Neuronal stem cell (in vitro differentiated cells): ENCODE data around the gene TMEM107.

ENCODE experiments used
- DNase-seq: peaks from one replicate; pipeline ENCODE4 v3.0.0-alpha.2; 2013; ENCODE audit warnings: low spot score
- H2AFZ ChIP-seq: one replicate; pipeline ENCODE4 v1.6.1; 2013; ENCODE audit warnings: mild to moderate bottlenecking, low read length, inconsistent platforms
- H2AK5ac ChIP-seq: 2 replicates; pipeline ENCODE4 v1.6.1; 2013; ENCODE audit warnings: low read depth, mild to moderate bottlenecking, inconsistent platforms, low read length, moderate library complexity, mixed read lengths
- H2BK120ac ChIP-seq: 2 replicates; pipeline ENCODE4 v1.6.1; 2013; ENCODE audit warnings: low read depth, mild to moderate bottlenecking, inconsistent platforms, low read length, moderate library complexity, mixed read lengths
- H2BK12ac ChIP-seq: one replicate; pipeline ENCODE4 v1.6.1; 2013; ENCODE audit warnings: low read length, inconsistent platforms
- H2BK15ac ChIP-seq: 2 replicates; pipeline ENCODE4 v1.6.1; 2013; ENCODE audit warnings: mild to moderate bottlenecking, low read length, inconsistent platforms, mixed read lengths
- H2BK5ac ChIP-seq: one replicate; pipeline ENCODE4 v1.6.1; 2013; ENCODE audit warnings: inconsistent platforms, mild to moderate bottlenecking, low read length, moderate library complexity
- H3K14ac ChIP-seq: one replicate; pipeline ENCODE4 v1.6.1; 2013; ENCODE audit warnings: low read length, inconsistent platforms
- H3K18ac ChIP-seq: 2 replicates; pipeline ENCODE4 v1.6.1; 2013; ENCODE audit warnings: low read length, inconsistent platforms
- H3K23ac ChIP-seq: 2 replicates; pipeline ENCODE4 v1.6.1; 2013; ENCODE audit warnings: low read depth, mild to moderate bottlenecking, mixed read lengths, low read length, inconsistent platforms; ENCODE audit not compliant: poor library complexity
- H3K27ac ChIP-seq: replicated peaks from 3 replicates; pipeline ENCODE4 v1.5.1; 2013; ENCODE audit warnings: low read length, inconsistent platforms
- H3K27me3 ChIP-seq, 3 experiments: 2 replicates each; pipeline ENCODE4 v1.6.1; 2013; ENCODE audit warnings: low read length in 3 of 3, mild to moderate bottlenecking in 2 of 3, inconsistent platforms in 1 of 3, low read depth in 1 of 3, mixed read lengths in 1 of 3, moderate library complexity in 1 of 3; ENCODE audit not compliant: control insufficient read depth in 3 of 3, insufficient read depth in 3 of 3
- H3K36me3 ChIP-seq, 2 donors: replicated peaks in 1 of 2; 2 replicates each; pipeline ENCODE4 v1.6.1; 2013; ENCODE audit warnings: low read length in 2 of 2; ENCODE audit not compliant: control insufficient read depth in 2 of 2, insufficient read depth in 2 of 2
- H3K4ac ChIP-seq: 2 replicates; pipeline ENCODE4 v1.6.1; 2013; ENCODE audit warnings: inconsistent platforms, mild to moderate bottlenecking, low read length, moderate library complexity
- H3K4me1 ChIP-seq, 2 donors: 1 replicate in 1 of 2; 2 replicates in 1 of 2; pipeline ENCODE4 v1.6.1; 2013; ENCODE audit warnings: low read length in 2 of 2, low read depth in 1 of 2; ENCODE audit not compliant: control insufficient read depth in 2 of 2, insufficient read depth in 1 of 2
- H3K4me2 ChIP-seq: one replicate; pipeline ENCODE4 v1.6.1; 2013; ENCODE audit warnings: mild to moderate bottlenecking, low read length, inconsistent platforms; ENCODE audit not compliant: insufficient read depth, poor library complexity, severe bottlenecking
- H3K4me3 ChIP-seq, 2 donors: 2 replicates each; pipeline ENCODE4 v1.5.1; 2013; ENCODE audit warnings: low read length in 2 of 2, mild to moderate bottlenecking in 2 of 2, inconsistent platforms in 1 of 2, moderate library complexity in 1 of 2
- H3K79me1 ChIP-seq: one replicate; pipeline ENCODE4 v1.6.1; 2013; ENCODE audit warnings: low read depth, mild to moderate bottlenecking, inconsistent platforms, low read length, moderate library complexity
- H3K9ac ChIP-seq: one replicate; pipeline ENCODE4 v1.6.1; 2013; ENCODE audit warnings: mild to moderate bottlenecking, low read depth, low read length, inconsistent platforms; ENCODE audit not compliant: poor library complexity
- H3K9me3 ChIP-seq, 2 donors: replicated peaks in 1 of 2; 2 replicates each; pipeline versions ENCODE3 to v1.6.1; 2013; ENCODE audit warnings: low read length in 2 of 2, mild to moderate bottlenecking in 2 of 2, inconsistent platforms in 1 of 2, low read depth in 1 of 2, mixed read lengths in 1 of 2, moderate library complexity in 1 of 2; ENCODE audit not compliant: control insufficient read depth in 2 of 2, insufficient read depth in 1 of 2
- H4K8ac ChIP-seq: one replicate; pipeline ENCODE4 v1.6.1; 2013; ENCODE audit warnings: low read depth, mild to moderate bottlenecking, inconsistent platforms, low read length, moderate library complexity
- H4K91ac ChIP-seq: one replicate; pipeline ENCODE4 v1.6.1; 2013; ENCODE audit warnings: low read length, low read depth, mild to moderate bottlenecking, inconsistent platforms; ENCODE audit not compliant: poor library complexity
- WGBS, 2 donors: extraction: QIAGEN DNeasy Blood & Tissue Kit; methylation state at CpG; one replicate each; pipeline ENCODE4 v1.1.7; 2013; ENCODE audit warnings: missing lambda C conversion rate in 2 of 2, mixed read lengths in 1 of 2; ENCODE audit not compliant: insufficient read length in 2 of 2, insufficient replicate concordance in 1 of 2; ENCODE audit errors: extremely low coverage in 2 of 2; 5-methylcytosine and 5-hydroxymethylcytosine counted together

The TMEM107 gene

DNA sequence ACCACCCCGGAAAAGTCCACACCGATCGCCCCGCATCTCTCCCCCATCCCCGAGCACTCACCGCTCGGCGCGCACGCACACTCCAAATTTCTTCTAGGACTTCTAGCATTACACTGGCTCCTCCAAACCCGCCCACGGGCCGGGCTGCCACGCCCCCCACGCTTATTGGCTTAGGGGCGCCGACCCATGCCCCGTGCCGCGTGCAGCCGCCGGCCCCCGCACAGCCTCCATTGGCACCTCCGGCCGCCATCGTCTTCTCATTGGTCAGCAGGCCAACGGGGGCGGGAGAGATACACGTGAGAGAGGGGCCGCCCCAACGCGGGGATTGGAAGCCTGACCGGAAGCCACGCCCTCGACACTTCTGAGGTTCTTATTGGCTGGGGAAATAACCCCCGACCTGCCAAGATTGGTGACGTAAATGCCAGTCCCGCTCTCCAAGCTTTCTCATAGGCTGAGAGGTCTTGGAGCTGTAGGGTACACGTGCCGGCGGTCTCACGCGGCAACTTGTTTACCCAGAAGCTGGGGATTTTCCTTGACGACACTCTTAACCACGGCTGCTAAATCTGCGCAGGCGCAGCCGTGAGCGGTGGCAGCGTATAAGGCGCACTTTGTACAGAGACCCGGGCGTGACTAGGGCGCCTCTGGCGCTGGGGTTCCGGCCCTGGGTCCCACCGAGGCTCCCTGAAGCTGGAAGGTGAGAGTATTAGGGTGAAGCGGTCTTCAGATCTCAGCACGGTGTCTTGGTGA is 19.8 kb downstream of the TMEM107 start:
- Histone ChIP-seq H2AK5ac (no peak overlapping the region), H3K4me1 (peaks cover 30 to 42% of the 10 kb centered on the region in 2 donors), H2BK12ac (no peak overlapping the region), H4K91ac (no peak overlapping the region), H2BK15ac (no peak overlapping the region), H3K79me1 (peaks cover 8% of the 10 kb centered on the region), H2AFZ (peak overlapping the region; percentile 42), H3K9me3 (no peaks in the 10 kb centered on the region), H3K9ac (peak overlapping the region; percentile 85), H3K14ac (no peak overlapping the region), H3K4me3 (peak overlapping the region; percentile 54 to 86), H3K27ac (peak overlapping the region; percentile 78), H2BK5ac (no peak overlapping the region), H3K36me3 (peaks cover 18 to 31% of the 10 kb centered on the region in 2 donors), H3K27me3 (no peaks in the 10 kb centered on the region), H3K4ac (no peak overlapping the region), H3K23ac (no peak overlapping the region), H3K18ac (no peak overlapping the region), H4K8ac (no peak overlapping the region), H2BK120ac (no peak overlapping the region), H3K4me2 (peak overlapping the region; percentile 64)
- WGBS, 2 donors = no CpG with 5 or more reads among the region's 59 CpGs
- peak; percentile 100 for DNase-seq

DNA sequence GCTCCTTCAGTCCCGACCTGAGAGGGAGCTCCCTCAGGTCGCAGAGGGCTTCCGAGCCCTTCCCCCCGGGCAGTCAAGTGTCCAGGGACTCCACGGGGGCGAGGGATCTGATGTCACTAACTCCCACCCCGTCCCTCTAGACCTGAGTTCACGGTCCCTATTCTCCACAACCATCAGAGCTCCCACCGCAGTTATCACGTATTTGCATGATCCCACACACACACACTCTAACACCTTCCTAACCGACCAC is 20.3 kb downstream of the TMEM107 start:
- Histone ChIP-seq H2BK12ac (no peak overlapping the region), H3K9ac (peak overlapping the region; percentile 85), H2BK15ac (no peak overlapping the region), H2AK5ac (no peak overlapping the region), H3K27me3 (no peaks in the 10 kb centered on the region), H3K36me3 (peaks cover 14 to 26% of the 10 kb centered on the region in 2 donors), H3K18ac (no peak overlapping the region), H4K91ac (no peak overlapping the region), H2BK5ac (no peak overlapping the region), H3K4me3 (peak overlapping the region; percentile 54 to 86), H3K4me1 (peaks cover 31 to 39% of the 10 kb centered on the region in 2 donors), H3K4ac (no peak overlapping the region), H3K9me3 (no peaks in the 10 kb centered on the region), H3K14ac (no peak overlapping the region), H4K8ac (no peak overlapping the region), H3K27ac (no peak overlapping the region), H2AFZ (peak overlapping the region; percentile 17), H2BK120ac (no peak overlapping the region), H3K79me1 (peaks cover 8% of the 10 kb centered on the region), H3K4me2 (peak overlapping the region; percentile 56), H3K23ac (no peak overlapping the region)
- no CpG with 5 or more reads among the region's 11 CpGs for WGBS, 2 donors
- DNase-seq = no peak

DNA sequence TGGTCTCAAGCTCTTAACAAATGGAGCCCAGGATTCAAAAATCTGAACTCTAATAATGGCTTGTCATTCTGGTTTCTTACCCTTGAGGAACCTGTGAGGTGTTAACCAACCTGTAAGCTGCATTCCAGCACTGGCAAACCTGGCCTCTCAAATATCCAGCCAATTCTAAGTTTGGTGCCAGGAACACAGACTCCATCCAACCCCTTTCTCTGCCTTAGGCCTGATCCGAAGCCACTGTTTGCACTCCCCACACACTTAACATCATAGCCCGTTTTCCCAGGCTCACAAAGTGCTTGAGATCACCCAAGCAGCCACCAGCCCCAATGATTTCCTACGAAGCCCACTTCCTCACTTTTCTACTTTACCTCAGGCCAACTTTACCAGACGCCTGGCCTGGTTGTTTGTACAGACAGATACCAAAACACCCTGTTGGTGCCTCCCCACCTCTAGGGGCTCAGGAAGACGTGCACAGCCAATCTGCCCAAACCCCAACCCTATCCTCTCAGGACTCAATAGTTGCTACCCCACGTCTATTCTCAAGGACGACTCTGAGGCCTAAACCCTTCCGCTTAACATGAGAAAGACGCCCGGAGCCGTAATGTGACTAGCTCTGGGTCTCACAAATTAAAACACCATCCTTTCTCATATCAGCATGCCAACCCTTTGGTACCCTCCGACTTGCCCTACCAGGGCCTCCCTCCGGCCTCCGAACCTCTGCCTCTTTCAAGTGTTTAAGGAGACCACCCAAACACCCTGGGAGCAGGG is 20.8 kb downstream of the TMEM107 start:
- Histone ChIP-seq H3K9ac (peak overlapping the region; percentile 85), H2BK120ac (no peak overlapping the region), H3K27me3 (no peaks in the 10 kb centered on the region), H4K8ac (no peak overlapping the region), H2BK12ac (no peak overlapping the region), H2AFZ (peak overlapping the region; percentile 17), H3K4me3 (peak overlapping the region; percentile 54 to 86), H3K23ac (no peak overlapping the region), H3K4me1 (peaks cover 33 to 39% of the 10 kb centered on the region in 2 donors), H2AK5ac (no peak overlapping the region), H3K79me1 (peaks cover 11% of the 10 kb centered on the region), H3K18ac (no peak overlapping the region), H3K36me3 (peaks cover 11 to 21% of the 10 kb centered on the region in 2 donors), H3K4ac (no peak overlapping the region), H2BK5ac (no peak overlapping the region), H3K14ac (no peak overlapping the region), H3K9me3 (no peaks in the 10 kb centered on the region), H3K4me2 (peak overlapping the region; percentile 56), H3K27ac (no peak overlapping the region), H4K91ac (no peak overlapping the region), H2BK15ac (no peak overlapping the region)
- WGBS, 2 donors = no CpG with 5 or more reads among the region's 14 CpGs
- no peak for DNase-seq

DNA sequence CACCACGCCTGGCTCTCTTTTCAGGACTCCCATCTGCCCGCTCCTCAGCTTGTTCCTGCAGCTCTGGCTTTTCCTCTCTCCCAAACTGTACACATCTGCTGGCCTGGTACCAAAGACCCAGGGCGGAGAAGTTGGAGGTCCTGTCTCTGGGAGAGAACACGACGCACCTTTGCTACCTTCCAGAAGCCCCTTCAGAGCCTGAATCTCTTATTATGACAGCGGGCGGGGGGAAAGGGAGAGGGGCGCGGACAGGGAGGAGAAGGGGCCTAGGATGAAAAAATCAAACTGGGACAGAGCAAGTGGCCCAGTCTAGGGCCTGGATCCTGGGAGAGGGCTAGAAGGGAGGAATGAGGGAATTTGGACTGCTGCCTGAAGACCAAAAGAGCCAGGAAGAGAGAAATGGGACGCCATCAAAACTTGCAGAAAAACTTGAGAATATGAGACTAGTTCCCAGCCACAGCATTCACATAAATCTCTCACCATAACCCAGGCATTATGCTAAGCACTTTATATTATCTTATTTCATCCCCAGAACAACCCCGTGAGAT is 21.5 kb downstream of the TMEM107 start:
- no peak overlapping the region for H3K14ac ChIP-seq
- no peaks in the 10 kb centered on the region for H3K9me3 ChIP-seq
- peak overlapping the region; percentile 82 for H2BK15ac ChIP-seq
- peak overlapping the region; percentile 41 for H2AK5ac ChIP-seq
- peak overlapping the region; percentile 22 to 31 for H3K4me3 ChIP-seq
- WGBS, 2 donors = no CpG with 5 or more reads among the region's 11 CpGs
- peak overlapping the region; percentile 50 for H2AFZ ChIP-seq
- H3K4me1 ChIP-seq = peaks cover 33 to 39% of the 10 kb centered on the region in 2 donors
- peaks cover 12% of the 10 kb centered on the region for H3K79me1 ChIP-seq
- peak overlapping the region; percentile 46 for H2BK5ac ChIP-seq
- H3K27ac ChIP-seq = no peak overlapping the region
- H2BK12ac ChIP-seq = peak overlapping the region; percentile 63
- H3K4me2 ChIP-seq = peak overlapping the region; percentile 77
- H3K4ac ChIP-seq = no peak overlapping the region
- H2BK120ac ChIP-seq = no peak overlapping the region
- no peak overlapping the region for H4K8ac ChIP-seq
- no peaks in the 10 kb centered on the region for H3K27me3 ChIP-seq
- peaks cover 12 to 21% of the 10 kb centered on the region in 2 donors for H3K36me3 ChIP-seq
- H3K9ac ChIP-seq = peak overlapping the region; percentile 27
- peak overlapping the region; percentile 88 for H3K18ac ChIP-seq
- DNase-seq = no peak
- H4K91ac ChIP-seq = no peak overlapping the region
- peak overlapping the region; percentile 61 for H3K23ac ChIP-seq
